ENCODE results near the gene ASCC3.
A peak's percentile ranks its signal among the peaks of the same experiment; 100 is the strongest.

The ASCC3 gene, protein sequence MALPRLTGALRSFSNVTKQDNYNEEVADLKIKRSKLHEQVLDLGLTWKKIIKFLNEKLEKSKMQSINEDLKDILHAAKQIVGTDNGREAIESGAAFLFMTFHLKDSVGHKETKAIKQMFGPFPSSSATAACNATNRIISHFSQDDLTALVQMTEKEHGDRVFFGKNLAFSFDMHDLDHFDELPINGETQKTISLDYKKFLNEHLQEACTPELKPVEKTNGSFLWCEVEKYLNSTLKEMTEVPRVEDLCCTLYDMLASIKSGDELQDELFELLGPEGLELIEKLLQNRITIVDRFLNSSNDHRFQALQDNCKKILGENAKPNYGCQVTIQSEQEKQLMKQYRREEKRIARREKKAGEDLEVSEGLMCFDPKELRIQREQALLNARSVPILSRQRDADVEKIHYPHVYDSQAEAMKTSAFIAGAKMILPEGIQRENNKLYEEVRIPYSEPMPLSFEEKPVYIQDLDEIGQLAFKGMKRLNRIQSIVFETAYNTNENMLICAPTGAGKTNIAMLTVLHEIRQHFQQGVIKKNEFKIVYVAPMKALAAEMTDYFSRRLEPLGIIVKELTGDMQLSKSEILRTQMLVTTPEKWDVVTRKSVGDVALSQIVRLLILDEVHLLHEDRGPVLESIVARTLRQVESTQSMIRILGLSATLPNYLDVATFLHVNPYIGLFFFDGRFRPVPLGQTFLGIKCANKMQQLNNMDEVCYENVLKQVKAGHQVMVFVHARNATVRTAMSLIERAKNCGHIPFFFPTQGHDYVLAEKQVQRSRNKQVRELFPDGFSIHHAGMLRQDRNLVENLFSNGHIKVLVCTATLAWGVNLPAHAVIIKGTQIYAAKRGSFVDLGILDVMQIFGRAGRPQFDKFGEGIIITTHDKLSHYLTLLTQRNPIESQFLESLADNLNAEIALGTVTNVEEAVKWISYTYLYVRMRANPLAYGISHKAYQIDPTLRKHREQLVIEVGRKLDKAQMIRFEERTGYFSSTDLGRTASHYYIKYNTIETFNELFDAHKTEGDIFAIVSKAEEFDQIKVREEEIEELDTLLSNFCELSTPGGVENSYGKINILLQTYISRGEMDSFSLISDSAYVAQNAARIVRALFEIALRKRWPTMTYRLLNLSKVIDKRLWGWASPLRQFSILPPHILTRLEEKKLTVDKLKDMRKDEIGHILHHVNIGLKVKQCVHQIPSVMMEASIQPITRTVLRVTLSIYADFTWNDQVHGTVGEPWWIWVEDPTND (N-terminal part only)

DNA sequence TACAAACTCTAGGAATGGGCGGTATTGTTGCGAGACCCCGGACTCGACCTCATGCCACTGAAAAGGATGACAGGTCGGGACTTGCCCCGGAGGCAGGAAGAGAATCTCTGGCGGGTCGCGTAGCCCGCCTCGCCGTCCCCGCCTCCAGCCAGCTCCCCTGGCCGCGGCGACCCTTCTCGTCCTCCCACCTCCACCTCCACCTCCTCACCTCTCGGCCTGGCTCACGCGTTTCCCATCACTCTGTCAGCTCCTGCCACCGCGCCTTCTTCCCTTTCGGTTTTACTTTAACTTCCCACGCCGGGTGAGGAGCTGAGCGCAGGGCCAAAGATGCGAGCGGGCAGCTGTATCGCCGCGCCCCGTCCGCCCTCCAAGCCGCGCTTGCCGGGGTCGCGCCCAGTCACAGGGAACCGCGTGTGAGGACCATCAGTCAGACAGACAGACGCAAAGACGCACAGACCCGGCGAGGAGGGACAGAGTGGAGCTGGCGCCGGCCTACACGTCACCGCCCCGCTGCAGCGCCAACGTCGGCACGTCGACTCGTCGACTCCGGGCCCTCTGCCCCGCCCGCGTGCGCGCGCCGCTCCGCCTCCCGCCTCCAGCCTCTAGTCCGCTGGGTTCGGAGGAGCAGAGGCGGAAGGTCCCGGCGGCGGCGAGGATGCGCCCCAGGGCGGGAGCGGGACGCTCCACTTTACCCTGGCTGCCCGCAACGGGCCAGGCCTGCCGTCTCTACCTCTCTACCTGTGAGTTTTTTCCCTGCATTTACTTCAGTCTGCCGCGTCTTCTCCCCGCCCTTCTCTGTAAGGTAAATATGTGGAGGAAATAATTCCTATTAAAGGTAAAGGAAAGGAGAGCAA lies at the start of gene ASCC3:
TSS of gene ASCC3 (minus strand) at position 477 of the 854 bp plus-strand sequence. CDS start 13,332 bp downstream, outside the sequence.
- peak; percentile 80 to 89 for DNase-seq (ENCODE audit: low read depth in 2 of 2, low spot score in 1 of 2)

DNA sequence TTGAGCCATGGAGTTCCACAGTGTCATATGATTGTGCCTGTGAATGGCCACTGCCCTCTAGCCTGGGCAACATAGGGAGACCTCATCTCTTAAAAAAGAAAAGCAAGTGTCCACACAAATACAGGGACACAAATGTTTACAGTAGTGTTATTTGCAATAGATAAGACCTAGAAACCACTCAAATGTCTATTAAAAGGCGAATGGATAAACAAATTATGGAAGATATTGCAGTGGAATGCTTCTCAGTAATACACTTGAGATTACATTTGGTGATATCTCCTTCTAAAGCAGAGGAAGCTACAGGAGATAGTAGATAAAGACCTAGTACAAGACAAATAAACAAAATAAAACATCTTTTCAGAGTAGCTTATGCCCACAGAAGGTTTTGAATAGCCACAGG lies 44.6 kb upstream of the ASCC3 start:
- DNase-seq (ENCODE audit: low read depth in 2 of 2, low spot score in 1 of 2), result no peak

DNA sequence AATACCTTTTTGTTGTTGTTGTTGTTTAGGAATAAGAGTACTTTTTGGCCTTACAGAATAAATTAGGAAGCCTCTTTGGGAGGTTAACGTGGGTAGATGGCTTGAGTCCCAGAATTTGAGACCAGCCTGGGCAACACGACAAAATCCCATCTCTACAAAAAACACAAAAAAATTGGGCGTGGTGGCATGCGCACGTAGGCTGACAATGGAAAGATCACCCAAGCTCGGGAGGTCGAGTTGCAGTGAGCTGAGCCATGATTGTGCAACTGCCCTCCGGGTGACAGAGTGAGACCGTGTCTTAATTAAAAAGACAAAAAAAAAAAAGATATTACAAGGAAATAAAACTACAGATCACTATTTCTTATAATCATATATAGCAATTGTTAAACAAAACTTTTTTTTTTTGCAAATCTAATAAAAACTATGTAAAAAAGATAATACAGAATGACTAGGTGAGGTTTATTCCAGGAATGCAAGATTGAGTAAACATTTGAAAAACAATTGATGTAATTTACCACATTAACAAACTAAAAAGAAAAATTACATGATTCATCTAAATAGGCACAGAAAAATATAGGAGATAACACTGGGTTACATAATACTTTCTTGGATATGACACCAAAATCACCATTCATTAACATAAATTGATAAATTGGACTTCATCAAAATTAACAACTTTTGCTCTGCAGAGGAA lies 43.6 kb upstream of the ASCC3 start:
- DNase-seq (ENCODE audit: low read depth in 2 of 2, low spot score in 1 of 2), result no peak

DNA sequence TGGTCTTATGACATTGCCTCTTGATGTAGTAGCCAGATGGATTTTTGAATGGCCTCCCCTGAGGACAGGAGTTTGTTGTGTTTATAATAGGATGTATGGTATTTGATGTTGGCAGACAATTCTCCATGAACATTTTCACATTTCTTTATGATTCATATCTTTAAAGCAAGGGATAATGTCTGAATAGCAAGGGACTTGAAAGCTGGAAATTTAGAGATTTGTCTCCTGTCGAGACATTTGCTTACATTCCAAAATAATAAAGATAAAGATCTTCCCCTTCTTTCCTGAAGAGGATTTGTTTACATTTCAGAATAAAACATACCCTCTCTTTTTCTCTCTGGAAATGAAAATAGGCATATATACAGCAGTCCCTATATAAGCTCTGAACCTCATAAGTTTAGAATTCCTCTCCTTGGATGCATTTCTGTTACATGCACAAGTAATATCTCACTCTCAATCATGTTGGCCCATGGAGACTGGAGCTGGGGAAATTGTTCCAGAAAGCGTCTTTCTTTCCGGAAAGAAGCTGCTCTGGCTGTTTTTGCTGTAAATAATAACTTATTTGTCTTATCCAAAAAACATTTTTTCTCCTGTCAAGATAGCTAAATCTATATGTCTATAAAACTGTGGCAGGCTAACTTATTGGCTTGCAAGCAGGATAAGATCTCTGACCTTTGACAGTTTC lies 42.5 kb upstream of the ASCC3 start:
- no peak for DNase-seq (ENCODE audit: low read depth in 2 of 2, low spot score in 1 of 2)

DNA sequence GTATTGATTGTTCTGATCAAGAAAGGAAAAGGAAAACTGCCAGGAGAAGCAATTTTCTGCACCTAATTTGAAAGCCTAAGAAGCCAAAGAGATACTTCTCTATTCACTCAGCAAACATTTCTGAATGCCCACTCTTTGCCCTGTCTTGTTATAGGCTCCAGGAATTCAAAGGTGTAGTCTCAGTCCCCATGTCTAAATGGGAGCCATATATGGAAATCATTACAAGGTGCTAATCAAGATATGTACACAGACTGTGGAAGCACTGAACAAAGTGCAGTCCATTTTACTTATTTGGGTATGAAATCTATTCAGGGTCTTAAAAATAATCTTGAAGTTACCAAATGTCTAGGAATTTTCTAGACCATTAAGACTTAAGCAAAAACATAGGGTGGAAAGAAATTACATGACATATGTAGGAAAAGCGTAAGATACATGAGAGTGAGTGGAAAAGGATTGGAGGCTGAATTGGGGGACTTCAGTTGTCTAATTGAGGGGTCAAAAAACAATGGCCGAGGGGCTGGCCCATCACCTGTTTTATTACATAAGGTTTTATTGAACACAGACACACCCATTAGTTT lies 39.0 kb upstream of the ASCC3 start:
- no peak for DNase-seq (ENCODE audit: low read depth in 2 of 2, low spot score in 1 of 2)

DNA sequence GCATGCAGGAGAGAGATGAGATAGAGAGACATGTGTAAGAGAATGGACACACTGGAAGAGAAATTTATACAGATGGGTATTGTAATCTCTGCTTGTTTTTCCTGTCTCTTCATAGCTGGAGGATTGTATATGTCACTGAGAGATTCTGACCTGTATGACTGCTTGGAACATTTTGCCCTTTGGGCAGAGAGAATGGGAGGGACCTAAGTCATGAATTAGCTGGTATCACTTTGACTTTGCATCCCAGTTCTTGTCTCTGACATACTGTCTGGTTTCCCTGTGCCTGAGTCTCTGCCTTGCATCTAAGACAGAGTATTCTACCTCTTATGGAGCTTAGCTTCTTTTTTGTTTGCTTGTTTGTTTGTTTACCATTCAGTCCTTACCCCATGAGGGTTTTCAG lies 37.0 kb upstream of the ASCC3 start:
- DNase-seq (ENCODE audit: low read depth in 2 of 2, low spot score in 1 of 2), result no peak

DNA sequence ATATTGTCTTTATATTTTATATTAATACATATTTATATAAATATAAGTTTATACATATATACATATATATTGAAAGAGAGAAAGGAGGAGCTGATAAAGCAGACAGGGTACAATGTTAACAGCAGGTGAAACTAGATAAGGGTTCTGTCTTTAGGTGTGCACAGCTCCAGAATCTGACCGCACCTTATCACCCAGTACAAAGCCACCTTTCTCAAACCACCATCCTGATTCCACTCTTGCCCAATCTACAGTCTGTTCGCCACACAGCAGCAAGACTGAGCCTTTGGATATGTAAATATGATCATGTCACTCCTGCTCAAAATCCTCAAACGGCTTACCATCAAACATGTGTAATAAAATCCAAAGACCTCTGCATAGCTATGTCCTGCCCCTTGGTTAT lies 34.7 kb upstream of the ASCC3 start:
- DNase-seq (ENCODE audit: low read depth in 2 of 2, low spot score in 1 of 2), result no peak

DNA sequence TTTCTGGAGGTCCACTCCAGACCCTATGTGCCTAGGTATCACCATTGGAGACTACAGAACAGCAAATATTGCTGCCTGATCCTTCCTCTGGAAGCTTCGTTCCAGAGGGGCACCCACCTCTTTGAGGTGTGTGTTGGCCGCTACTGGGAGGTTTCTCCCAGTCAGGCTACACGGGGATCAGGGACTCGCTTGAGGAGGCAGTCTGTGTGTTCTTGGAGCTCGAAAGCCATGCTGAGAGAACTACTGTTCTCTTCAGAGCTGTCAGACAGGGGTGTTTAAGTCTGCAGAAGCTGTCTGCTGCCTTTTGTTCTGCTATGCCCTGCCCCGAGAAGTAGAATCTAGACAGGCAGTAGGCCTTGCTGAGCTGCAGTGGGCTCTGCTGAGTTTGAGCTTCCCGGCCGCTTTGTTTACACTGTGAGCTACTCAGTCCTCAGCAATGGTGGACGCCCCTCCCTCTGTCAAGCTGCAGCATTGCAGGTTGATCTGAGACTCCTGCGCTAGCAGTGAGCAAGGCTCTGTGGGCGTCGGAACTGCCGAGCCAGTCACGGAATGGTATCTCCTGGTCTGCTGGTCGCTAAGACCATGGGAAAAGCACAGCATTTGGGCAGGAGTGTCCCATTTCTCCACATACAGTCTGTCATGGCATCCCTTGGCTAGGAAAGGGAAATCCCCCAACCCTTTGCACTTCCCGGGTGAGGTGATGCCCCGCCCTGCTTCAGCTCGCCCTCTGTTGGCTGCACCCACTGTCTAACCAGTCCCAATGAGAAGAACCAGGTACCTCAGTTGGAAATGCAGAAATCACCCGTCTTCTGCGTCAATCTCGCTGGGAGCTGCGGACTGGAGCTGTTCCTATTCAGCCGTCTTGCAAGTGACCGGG lies 32.5 kb upstream of the ASCC3 start:
- DNase-seq (ENCODE audit: low read depth in 2 of 2, low spot score in 1 of 2), result no peak

DNA sequence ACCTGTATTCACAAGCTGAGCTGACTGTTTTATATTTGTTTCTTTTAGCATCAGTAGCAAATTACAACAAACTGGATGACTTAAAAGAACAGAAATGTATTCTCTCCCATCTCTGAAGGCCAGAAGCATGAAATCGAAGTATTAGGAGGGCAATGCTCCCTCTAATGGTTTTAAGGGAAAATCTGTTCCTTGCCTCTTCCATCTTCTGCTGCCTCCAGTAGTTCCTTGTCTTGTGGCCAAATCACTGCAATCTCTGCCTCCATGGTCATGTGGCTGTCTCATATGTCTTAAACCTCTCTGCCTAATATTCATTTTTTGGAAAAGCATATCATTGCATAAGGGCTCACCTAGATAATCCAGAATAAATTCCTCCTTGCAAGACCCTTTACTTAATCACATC lies 25.2 kb upstream of the ASCC3 start:
- DNase-seq (ENCODE audit: low read depth in 2 of 2, low spot score in 1 of 2), result no peak

DNA sequence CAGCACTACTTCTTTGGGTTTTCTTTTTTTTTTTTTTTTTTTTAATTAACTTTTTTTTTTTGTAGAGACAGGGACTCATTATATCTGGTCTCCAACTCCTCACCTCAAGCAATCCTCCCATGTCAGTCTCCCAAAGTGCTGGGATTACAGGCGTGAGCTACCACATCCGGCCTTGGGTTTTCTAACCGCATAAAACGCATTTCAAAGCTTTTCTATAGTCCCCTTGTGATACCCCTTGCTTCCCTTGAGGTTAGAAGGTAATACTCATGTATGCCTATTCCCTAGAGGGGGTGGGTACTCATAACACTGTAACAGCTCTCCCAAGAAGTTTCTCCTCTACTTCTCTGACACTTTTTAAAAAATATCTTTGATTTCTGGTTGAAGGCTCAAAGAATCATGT lies 23.9 kb upstream of the ASCC3 start:
- no peak for DNase-seq (ENCODE audit: low read depth in 2 of 2, low spot score in 1 of 2)

DNA sequence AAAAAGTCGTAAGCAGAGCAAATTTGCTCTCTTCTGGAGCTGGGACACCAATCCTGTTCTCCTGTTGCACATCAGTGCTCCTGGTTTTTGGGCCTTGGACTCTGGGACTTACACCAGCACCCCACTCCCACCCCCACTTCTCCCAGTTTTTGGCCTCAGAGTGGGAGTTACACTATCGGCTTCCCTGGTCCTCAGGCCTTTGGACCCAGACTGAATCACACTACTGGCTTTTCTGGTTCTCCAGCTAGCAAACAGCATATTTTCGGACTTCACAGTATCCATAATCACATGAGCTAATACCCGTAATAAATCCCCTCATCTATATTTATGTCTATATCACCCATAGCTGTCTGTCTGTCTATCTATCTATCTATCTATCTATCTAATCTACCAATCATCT lies 23.2 kb upstream of the ASCC3 start:
- DNase-seq (ENCODE audit: low read depth in 2 of 2, low spot score in 1 of 2), result no peak

DNA sequence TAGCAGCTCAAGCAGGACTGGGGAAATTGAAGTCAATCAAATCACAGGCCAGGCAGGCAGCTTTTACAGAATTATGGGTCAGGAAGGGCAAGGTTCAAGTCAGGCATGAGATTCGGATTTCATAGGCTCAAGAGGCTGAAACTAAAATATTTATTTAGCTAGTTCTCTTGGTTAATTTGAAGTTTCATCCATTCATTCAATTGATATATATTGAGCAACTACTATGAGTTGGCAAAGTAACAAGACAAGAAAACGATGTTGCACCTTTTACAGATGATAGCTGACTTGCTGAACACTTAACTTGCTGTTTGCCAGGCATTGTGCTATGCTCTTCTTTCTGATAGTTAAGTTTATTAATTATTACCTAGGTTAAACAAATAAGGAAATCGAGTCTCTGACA lies 20.5 kb upstream of the ASCC3 start:
- DNase-seq (ENCODE audit: low read depth in 2 of 2, low spot score in 1 of 2), result no peak

DNA sequence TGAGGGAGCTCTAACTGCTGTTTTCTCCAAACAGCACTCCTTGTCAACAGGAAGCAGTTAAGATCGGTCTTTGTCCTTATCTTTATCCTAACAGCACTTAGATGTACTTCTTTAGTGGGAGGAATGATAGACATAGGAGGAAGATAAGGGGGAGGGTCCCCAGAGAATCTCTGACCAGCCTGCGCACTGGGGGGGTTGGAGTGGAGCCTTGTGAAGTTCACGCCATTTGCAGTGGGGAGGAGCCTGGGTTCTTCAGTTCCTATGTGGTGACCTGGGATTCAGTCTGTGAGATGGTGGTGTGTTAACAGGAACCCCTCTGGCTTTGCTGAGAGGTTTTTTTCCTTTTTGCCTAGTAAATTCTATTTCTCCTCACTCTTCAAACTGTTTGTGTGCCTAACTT lies 18.1 kb upstream of the ASCC3 start:
- no peak for DNase-seq (ENCODE audit: low read depth in 2 of 2, low spot score in 1 of 2)

DNA sequence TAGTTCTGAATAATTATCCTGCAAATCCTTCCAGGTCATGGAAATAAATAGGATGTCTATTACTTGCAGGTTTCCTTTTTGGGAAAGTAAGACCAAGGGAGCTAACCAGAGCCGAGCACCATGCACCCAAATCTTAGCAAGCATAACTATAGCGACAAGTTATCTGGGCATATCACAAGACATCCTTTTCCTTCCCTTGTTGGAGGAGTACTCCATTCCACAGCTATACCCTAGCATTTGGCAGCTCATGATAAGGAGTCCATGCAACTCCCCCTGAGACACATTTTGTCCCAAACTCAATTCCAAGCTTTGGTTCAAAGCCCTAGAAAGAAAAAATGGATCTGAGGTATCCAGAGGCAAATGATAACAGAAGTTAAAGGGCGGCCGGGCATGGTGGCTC lies 16.5 kb upstream of the ASCC3 start:
- no peak for DNase-seq (ENCODE audit: low read depth in 2 of 2, low spot score in 1 of 2)

DNA sequence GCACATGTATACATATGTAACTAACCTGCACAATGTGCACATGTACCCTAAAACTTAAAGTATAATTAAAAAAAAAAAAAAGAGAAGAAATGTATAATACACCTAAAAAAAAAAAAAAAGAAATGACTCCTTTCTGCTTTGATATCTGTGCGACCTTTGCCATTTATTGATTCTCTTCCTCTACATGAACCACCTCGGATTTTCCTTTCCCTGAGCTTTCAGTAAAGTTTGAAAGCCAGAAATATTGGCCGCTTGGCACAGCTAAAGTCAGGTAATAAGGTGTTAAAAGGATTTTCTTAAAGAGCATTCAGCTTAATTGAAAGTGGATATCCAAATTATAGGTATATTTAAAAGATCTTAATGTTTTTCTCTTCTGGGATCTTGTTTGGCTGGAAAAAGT lies 12.6 kb upstream of the ASCC3 start:
- no peak for DNase-seq (ENCODE audit: low read depth in 2 of 2, low spot score in 1 of 2)

DNA sequence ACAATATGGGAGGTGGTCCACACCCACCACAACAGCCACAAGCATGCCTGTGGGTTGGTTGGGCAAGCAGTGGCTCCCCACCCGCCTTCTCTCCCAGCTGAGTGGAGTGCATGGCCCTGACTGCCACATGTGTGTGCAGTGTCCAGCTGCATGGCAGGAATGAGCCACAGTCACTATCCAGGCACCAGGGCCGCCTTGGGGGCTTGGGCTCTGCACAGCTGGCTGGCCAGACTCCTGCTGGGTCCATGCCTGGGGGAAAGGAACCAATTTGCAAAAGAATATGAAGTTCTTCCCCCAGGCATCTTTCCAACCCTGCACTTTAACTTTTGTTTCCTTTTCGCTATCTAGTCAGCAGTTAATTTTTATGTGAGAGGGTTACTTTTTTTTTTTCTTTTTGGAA lies 11.6 kb upstream of the ASCC3 start:
- no peak for DNase-seq (ENCODE audit: low read depth in 2 of 2, low spot score in 1 of 2)

DNA sequence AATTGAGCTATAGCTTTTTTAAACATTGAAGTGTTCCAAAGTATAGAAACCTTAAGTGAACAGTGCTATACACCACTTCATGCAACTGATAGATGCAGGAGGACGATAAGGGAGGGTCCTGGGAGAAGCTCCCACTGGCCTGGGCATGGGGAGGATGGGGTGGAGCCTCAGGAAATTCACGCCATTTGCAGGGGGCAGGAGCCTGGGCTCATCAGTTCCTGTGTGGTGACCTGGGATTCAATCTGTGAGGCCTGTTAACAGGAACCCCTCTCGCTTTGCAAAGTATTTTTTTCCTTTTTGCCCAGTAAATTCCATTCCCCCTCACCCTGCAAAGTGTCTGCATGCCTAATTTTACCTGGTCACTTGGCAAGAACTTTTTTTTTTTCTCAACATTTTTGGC lies 11.0 kb upstream of the ASCC3 start:
- DNase-seq (ENCODE audit: low read depth in 2 of 2, low spot score in 1 of 2), result no peak

DNA sequence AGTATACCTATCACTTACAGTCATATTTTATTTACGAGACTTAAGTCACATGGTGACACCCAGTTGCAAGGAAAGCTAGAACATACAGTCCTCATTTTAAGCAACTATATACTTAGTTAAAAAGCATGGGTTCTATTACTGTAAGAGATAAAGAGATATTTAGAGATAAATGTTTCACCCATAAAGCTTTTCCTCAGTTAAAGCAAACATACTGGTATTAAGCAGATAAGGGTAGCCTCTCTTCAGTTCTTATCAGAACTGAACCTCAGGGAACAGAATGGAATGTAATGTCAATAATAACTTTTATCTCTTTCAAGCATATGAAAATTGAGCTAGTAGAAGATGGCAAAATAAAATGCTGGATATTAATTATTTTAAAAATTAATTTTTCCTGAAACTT lies 9.9 kb upstream of the ASCC3 start:
- DNase-seq (ENCODE audit: low read depth in 2 of 2, low spot score in 1 of 2), result no peak
